ENCODE results near the gene PACS1.

GRCh38 chr11:66178871-66179270 lies 108.8 kb downstream of the PACS1 start:
- TF ChIP-seq CTCF (IDR thresholded peaks at IDR 0.05; ENCODE audit: low read depth, low read length) (no peak), EZH2phosphoT487 (IDR thresholded peaks at IDR 0.05; ENCODE audit: low read depth) (no peak)
